Measurements from ENCODE around the gene FUT2.
"Not testable (repeated sequence)": the region's sequence is repeated elsewhere in the genome, so short reads cannot be mapped to it uniquely, and the experiment has no call there.

FUT2 gene

GRCh38 chr19:48713864-48714755, 18.3 kb downstream of the FUT2 start:
- DNase-seq (ENCODE audit: low read depth) = peak; percentile 98
- TF ChIP-seq CTCF (conservative IDR thresholded peaks at IDR 0.05; ENCODE audit: control insufficient read depth, insufficient read depth, low read depth, low read length) = no peak
- peak overlapping the region; percentile 73 for H3K4me3 ChIP-seq (ENCODE audit: control insufficient read depth, low read depth, low read length)

- DNase-seq (ENCODE audit: low read depth) = no peak
- peak overlapping the region; percentile 62 for H3K4me3 ChIP-seq (ENCODE audit: control insufficient read depth, low read depth, low read length)
- no peak for TF ChIP-seq CTCF (conservative IDR thresholded peaks at IDR 0.05; ENCODE audit: control insufficient read depth, insufficient read depth, low read depth, low read length)
These were observed 19.2 kb downstream of the FUT2 start for GRCh38 chr19:48714759-48715675.

GRCh38 chr19:48715681-48716171, 20.0 kb downstream of the FUT2 start:
- H3K4me3 ChIP-seq (ENCODE audit: control insufficient read depth, low read depth, low read length) = peak overlapping the region; percentile 62
- peak; percentile 50 for DNase-seq (ENCODE audit: low read depth)
- no peak for TF ChIP-seq CTCF (conservative IDR thresholded peaks at IDR 0.05; ENCODE audit: control insufficient read depth, insufficient read depth, low read depth, low read length)

GRCh38 chr19:48716562-48717291, 21.0 kb downstream of the FUT2 start:
- TF ChIP-seq CTCF (conservative IDR thresholded peaks at IDR 0.05; ENCODE audit: control insufficient read depth, insufficient read depth, low read depth, low read length) = no peak
- H3K4me3 ChIP-seq (ENCODE audit: control insufficient read depth, low read depth, low read length) = peak overlapping the region; percentile 37
- DNase-seq (ENCODE audit: low read depth) = peak; percentile 54

GRCh38 chr19:48718106-48718505, 22.3 kb downstream of the FUT2 start:
- not testable (repeated sequence) for H3K4me3 ChIP-seq (ENCODE audit: control insufficient read depth, low read depth, low read length); DNase-seq (ENCODE audit: low read depth)

- DNase-seq (ENCODE audit: low read depth) = no peak
- no peak overlapping the region for H3K4me3 ChIP-seq (ENCODE audit: control insufficient read depth, low read depth, low read length)
- TF ChIP-seq CTCF (conservative IDR thresholded peaks at IDR 0.05; ENCODE audit: control insufficient read depth, insufficient read depth, low read depth, low read length) = no peak
These were observed 23.0 kb downstream of the FUT2 start for GRCh38 chr19:48718711-48719231.
